Measurements from ENCODE around the gene CSF2RB.
A peak's percentile ranks its signal among the peaks of the same experiment; 100 is the strongest.

CSF2RB gene

GRCh38 chr22:36881504-36882245, 31.8 kb upstream of the CSF2RB start:
- peak overlapping the region; percentile 3 for H3K4me3 Mint-ChIP-seq
- peaks cover 6% of the 10 kb centered on the region for H3K9me3 Mint-ChIP-seq
- peaks cover 3% of the 10 kb centered on the region for H3K27me3 Mint-ChIP-seq
- H3K36me3 Mint-ChIP-seq, result peaks cover 3% of the 10 kb centered on the region
- peaks cover 8% of the 10 kb centered on the region for H3K4me1 Mint-ChIP-seq
- H3K27ac Mint-ChIP-seq, result peak overlapping the region; percentile 66

GRCh38 chr22:36884349-36885158, 28.9 kb upstream of the CSF2RB start:
- Mint-ChIP-seq H3K27me3 (peaks cover 5% of the 10 kb centered on the region), H3K9me3 (peaks cover 6% of the 10 kb centered on the region), H3K4me3 (no peak overlapping the region), H3K36me3 (peaks cover 3% of the 10 kb centered on the region), H3K4me1 (peaks cover 8% of the 10 kb centered on the region), H3K27ac (no peak overlapping the region)

GRCh38 chr22:36885474-36885873, 28.0 kb upstream of the CSF2RB start:
- peaks cover 5% of the 10 kb centered on the region for H3K27me3 Mint-ChIP-seq
- H3K4me3 Mint-ChIP-seq, result no peak overlapping the region
- no peak overlapping the region for H3K27ac Mint-ChIP-seq
- peaks cover 6% of the 10 kb centered on the region for H3K9me3 Mint-ChIP-seq
- H3K4me1 Mint-ChIP-seq, result peaks cover 8% of the 10 kb centered on the region
- H3K36me3 Mint-ChIP-seq, result peaks cover 3% of the 10 kb centered on the region

GRCh38 chr22:36886016-36886415, 27.4 kb upstream of the CSF2RB start:
- Mint-ChIP-seq H3K27ac (no peak overlapping the region), H3K4me1 (peaks cover 8% of the 10 kb centered on the region), H3K27me3 (peaks cover 5% of the 10 kb centered on the region), H3K9me3 (peaks cover 6% of the 10 kb centered on the region), H3K36me3 (peaks cover 3% of the 10 kb centered on the region), H3K4me3 (no peak overlapping the region)

GRCh38 chr22:36887162-36887561, 26.3 kb upstream of the CSF2RB start:
- H3K4me1 Mint-ChIP-seq, result no peaks in the 10 kb centered on the region
- peaks cover 7% of the 10 kb centered on the region for H3K27me3 Mint-ChIP-seq
- H3K9me3 Mint-ChIP-seq, result no peaks in the 10 kb centered on the region
- no peak overlapping the region for H3K27ac Mint-ChIP-seq
- H3K4me3 Mint-ChIP-seq, result no peak overlapping the region
- no peaks in the 10 kb centered on the region for H3K36me3 Mint-ChIP-seq

GRCh38 chr22:36891646-36892045, 21.8 kb upstream of the CSF2RB start:
- H3K36me3 Mint-ChIP-seq, result peaks cover 3% of the 10 kb centered on the region
- peaks cover 4% of the 10 kb centered on the region for H3K27me3 Mint-ChIP-seq
- H3K27ac Mint-ChIP-seq, result peak overlapping the region; percentile 25
- no peak overlapping the region for H3K4me3 Mint-ChIP-seq
- H3K9me3 Mint-ChIP-seq, result peaks cover 6% of the 10 kb centered on the region
- H3K4me1 Mint-ChIP-seq, result no peaks in the 10 kb centered on the region

- peaks cover 6% of the 10 kb centered on the region for H3K9me3 Mint-ChIP-seq
- H3K4me1 Mint-ChIP-seq, result no peaks in the 10 kb centered on the region
- H3K4me3 Mint-ChIP-seq, result no peak overlapping the region
- H3K27me3 Mint-ChIP-seq, result peaks cover 3% of the 10 kb centered on the region
- H3K36me3 Mint-ChIP-seq, result peaks cover 3% of the 10 kb centered on the region
- no peak overlapping the region for H3K27ac Mint-ChIP-seq
Observed at GRCh38 chr22:36892292-36892691, 21.1 kb upstream of the CSF2RB start.

GRCh38 chr22:36893262-36893661, 20.2 kb upstream of the CSF2RB start:
- H3K4me1 Mint-ChIP-seq, result no peaks in the 10 kb centered on the region
- peaks cover 2% of the 10 kb centered on the region for H3K27me3 Mint-ChIP-seq
- no peak overlapping the region for H3K4me3 Mint-ChIP-seq
- no peak overlapping the region for H3K27ac Mint-ChIP-seq
- peaks cover 6% of the 10 kb centered on the region for H3K9me3 Mint-ChIP-seq
- peaks cover 3% of the 10 kb centered on the region for H3K36me3 Mint-ChIP-seq

- no peak overlapping the region for H3K4me3 Mint-ChIP-seq
- H3K27me3 Mint-ChIP-seq, result peaks cover 2% of the 10 kb centered on the region
- H3K36me3 Mint-ChIP-seq, result peaks cover 3% of the 10 kb centered on the region
- no peaks in the 10 kb centered on the region for H3K4me1 Mint-ChIP-seq
- H3K9me3 Mint-ChIP-seq, result peaks cover 6% of the 10 kb centered on the region
- peak overlapping the region; percentile 27 for H3K27ac Mint-ChIP-seq
Observed at GRCh38 chr22:36894266-36894665, 19.2 kb upstream of the CSF2RB start.

GRCh38 chr22:36897611-36898010, 15.8 kb upstream of the CSF2RB start:
- Mint-ChIP-seq H3K27ac (no peak overlapping the region), H3K4me1 (no peaks in the 10 kb centered on the region)

GRCh38 chr22:36898690-36899089, 14.7 kb upstream of the CSF2RB start:
- Mint-ChIP-seq H3K36me3 (peaks cover 3% of the 10 kb centered on the region), H3K4me1 (no peaks in the 10 kb centered on the region), H3K27ac (no peak overlapping the region), H3K4me3 (no peak overlapping the region), H3K9me3 (peaks cover 6% of the 10 kb centered on the region), H3K27me3 (peaks cover 12% of the 10 kb centered on the region)

More at GRCh38 chr22:36897611-36898010, 15.8 kb upstream of the CSF2RB start:
- H3K27me3 Mint-ChIP-seq, result peaks cover 7% of the 10 kb centered on the region
- no peak overlapping the region for H3K4me3 Mint-ChIP-seq
- H3K36me3 Mint-ChIP-seq, result peaks cover 3% of the 10 kb centered on the region
- peaks cover 6% of the 10 kb centered on the region for H3K9me3 Mint-ChIP-seq

- Mint-ChIP-seq H3K9me3 (peaks cover 6% of the 10 kb centered on the region), H3K36me3 (peaks cover 3% of the 10 kb centered on the region), H3K4me3 (no peak overlapping the region), H3K27ac (peak overlapping the region; percentile 1), H3K4me1 (no peaks in the 10 kb centered on the region), H3K27me3 (peaks cover 15% of the 10 kb centered on the region)
Observed at GRCh38 chr22:36899498-36899897, 13.9 kb upstream of the CSF2RB start.

GRCh38 chr22:36900225-36900624, 13.2 kb upstream of the CSF2RB start:
- H3K4me3 Mint-ChIP-seq, result no peak overlapping the region
- no peaks in the 10 kb centered on the region for H3K4me1 Mint-ChIP-seq
- H3K27me3 Mint-ChIP-seq, result peaks cover 21% of the 10 kb centered on the region
- H3K27ac Mint-ChIP-seq, result no peak overlapping the region
- H3K9me3 Mint-ChIP-seq, result peaks cover 2% of the 10 kb centered on the region
- no peaks in the 10 kb centered on the region for H3K36me3 Mint-ChIP-seq

- Mint-ChIP-seq H3K4me3 (no peak overlapping the region), H3K36me3 (no peaks in the 10 kb centered on the region), H3K27ac (no peak overlapping the region), H3K27me3 (peaks cover 21% of the 10 kb centered on the region), H3K4me1 (no peaks in the 10 kb centered on the region), H3K9me3 (no peaks in the 10 kb centered on the region)
Observed at GRCh38 chr22:36900880-36901279, 12.5 kb upstream of the CSF2RB start.

- H3K4me3 Mint-ChIP-seq, result no peak overlapping the region
- H3K4me1 Mint-ChIP-seq, result no peaks in the 10 kb centered on the region
- peaks cover 25% of the 10 kb centered on the region for H3K27me3 Mint-ChIP-seq
- H3K36me3 Mint-ChIP-seq, result no peaks in the 10 kb centered on the region
- no peak overlapping the region for H3K27ac Mint-ChIP-seq
- no peaks in the 10 kb centered on the region for H3K9me3 Mint-ChIP-seq
Observed at GRCh38 chr22:36901411-36902142, 11.9 kb upstream of the CSF2RB start.
